Neuronal stem cell (in vitro differentiated cells): ENCODE results near the gene EYA3.
"Not testable (repeated sequence)": the region's sequence is repeated elsewhere in the genome, so short reads cannot be mapped to it uniquely, and the experiment has no call there.

Experiments
- DNase-seq: peaks from one replicate; pipeline ENCODE4 v3.0.0-alpha.2; 2013; ENCODE audit warnings: low spot score
- H2AFZ ChIP-seq: one replicate; pipeline ENCODE4 v1.6.1; 2013; ENCODE audit warnings: mild to moderate bottlenecking, low read length, inconsistent platforms
- H2AK5ac ChIP-seq: 2 replicates; pipeline ENCODE4 v1.6.1; 2013; ENCODE audit warnings: low read depth, mild to moderate bottlenecking, inconsistent platforms, low read length, moderate library complexity, mixed read lengths
- H2BK120ac ChIP-seq: 2 replicates; pipeline ENCODE4 v1.6.1; 2013; ENCODE audit warnings: low read depth, mild to moderate bottlenecking, inconsistent platforms, low read length, moderate library complexity, mixed read lengths
- H2BK12ac ChIP-seq: one replicate; pipeline ENCODE4 v1.6.1; 2013; ENCODE audit warnings: low read length, inconsistent platforms
- H2BK15ac ChIP-seq: 2 replicates; pipeline ENCODE4 v1.6.1; 2013; ENCODE audit warnings: mild to moderate bottlenecking, low read length, inconsistent platforms, mixed read lengths
- H2BK5ac ChIP-seq: one replicate; pipeline ENCODE4 v1.6.1; 2013; ENCODE audit warnings: inconsistent platforms, mild to moderate bottlenecking, low read length, moderate library complexity
- H3K14ac ChIP-seq: one replicate; pipeline ENCODE4 v1.6.1; 2013; ENCODE audit warnings: low read length, inconsistent platforms
- H3K18ac ChIP-seq: 2 replicates; pipeline ENCODE4 v1.6.1; 2013; ENCODE audit warnings: low read length, inconsistent platforms
- H3K23ac ChIP-seq: 2 replicates; pipeline ENCODE4 v1.6.1; 2013; ENCODE audit warnings: low read depth, mild to moderate bottlenecking, mixed read lengths, low read length, inconsistent platforms; ENCODE audit not compliant: poor library complexity
- H3K27ac ChIP-seq: replicated peaks from 3 replicates; pipeline ENCODE4 v1.5.1; 2013; ENCODE audit warnings: low read length, inconsistent platforms
- H3K27me3 ChIP-seq, 3 experiments: 2 replicates each; pipeline ENCODE4 v1.6.1; 2013; ENCODE audit warnings: low read length in 3 of 3, mild to moderate bottlenecking in 2 of 3, inconsistent platforms in 1 of 3, low read depth in 1 of 3, mixed read lengths in 1 of 3, moderate library complexity in 1 of 3; ENCODE audit not compliant: control insufficient read depth in 3 of 3, insufficient read depth in 3 of 3
- H3K36me3 ChIP-seq, 2 donors: replicated peaks in 1 of 2; 2 replicates each; pipeline ENCODE4 v1.6.1; 2013; ENCODE audit warnings: low read length in 2 of 2; ENCODE audit not compliant: control insufficient read depth in 2 of 2, insufficient read depth in 2 of 2
- H3K4ac ChIP-seq: 2 replicates; pipeline ENCODE4 v1.6.1; 2013; ENCODE audit warnings: inconsistent platforms, mild to moderate bottlenecking, low read length, moderate library complexity
- H3K4me1 ChIP-seq, 2 donors: 1 replicate in 1 of 2; 2 replicates in 1 of 2; pipeline ENCODE4 v1.6.1; 2013; ENCODE audit warnings: low read length in 2 of 2, low read depth in 1 of 2; ENCODE audit not compliant: control insufficient read depth in 2 of 2, insufficient read depth in 1 of 2
- H3K4me2 ChIP-seq: one replicate; pipeline ENCODE4 v1.6.1; 2013; ENCODE audit warnings: mild to moderate bottlenecking, low read length, inconsistent platforms; ENCODE audit not compliant: insufficient read depth, poor library complexity, severe bottlenecking
- H3K4me3 ChIP-seq, 2 donors: 2 replicates each; pipeline ENCODE4 v1.5.1; 2013; ENCODE audit warnings: low read length in 2 of 2, mild to moderate bottlenecking in 2 of 2, inconsistent platforms in 1 of 2, moderate library complexity in 1 of 2
- H3K79me1 ChIP-seq: one replicate; pipeline ENCODE4 v1.6.1; 2013; ENCODE audit warnings: low read depth, mild to moderate bottlenecking, inconsistent platforms, low read length, moderate library complexity
- H3K9ac ChIP-seq: one replicate; pipeline ENCODE4 v1.6.1; 2013; ENCODE audit warnings: mild to moderate bottlenecking, low read depth, low read length, inconsistent platforms; ENCODE audit not compliant: poor library complexity
- H3K9me3 ChIP-seq, 2 donors: replicated peaks in 1 of 2; 2 replicates each; pipeline versions ENCODE3 to v1.6.1; 2013; ENCODE audit warnings: low read length in 2 of 2, mild to moderate bottlenecking in 2 of 2, inconsistent platforms in 1 of 2, low read depth in 1 of 2, mixed read lengths in 1 of 2, moderate library complexity in 1 of 2; ENCODE audit not compliant: control insufficient read depth in 2 of 2, insufficient read depth in 1 of 2
- H4K8ac ChIP-seq: one replicate; pipeline ENCODE4 v1.6.1; 2013; ENCODE audit warnings: low read depth, mild to moderate bottlenecking, inconsistent platforms, low read length, moderate library complexity
- H4K91ac ChIP-seq: one replicate; pipeline ENCODE4 v1.6.1; 2013; ENCODE audit warnings: low read length, low read depth, mild to moderate bottlenecking, inconsistent platforms; ENCODE audit not compliant: poor library complexity
- WGBS, 2 donors: extraction: QIAGEN DNeasy Blood & Tissue Kit; methylation state at CpG; one replicate each; pipeline ENCODE4 v1.1.7; 2013; ENCODE audit warnings: missing lambda C conversion rate in 2 of 2, mixed read lengths in 1 of 2; ENCODE audit not compliant: insufficient read length in 2 of 2, insufficient replicate concordance in 1 of 2; ENCODE audit errors: extremely low coverage in 2 of 2; 5-methylcytosine and 5-hydroxymethylcytosine counted together

EYA3 gene

GRCh38 chr1:28003117-28003516, 85.3 kb downstream of the EYA3 start:
- H3K9me3 ChIP-seq, H3K18ac ChIP-seq, H2AFZ ChIP-seq, H4K91ac ChIP-seq, H2BK5ac ChIP-seq, H2BK15ac ChIP-seq, H3K4me1 ChIP-seq, H3K4me2 ChIP-seq, DNase-seq, H3K4me3 ChIP-seq, H2BK120ac ChIP-seq, H3K27ac ChIP-seq, H3K79me1 ChIP-seq, H2BK12ac ChIP-seq, H2AK5ac ChIP-seq, H4K8ac ChIP-seq, H3K27me3 ChIP-seq, H3K9ac ChIP-seq, H3K4ac ChIP-seq, H3K23ac ChIP-seq, H3K14ac ChIP-seq: not testable (repeated sequence)
- H3K36me3 ChIP-seq = peaks cover 5 to 68% of the 10 kb centered on the region in 2 donors
- no CpG with 5 or more reads among the region's 8 CpGs for WGBS, 2 donors

GRCh38 chr1:28002600-28002999, 85.8 kb downstream of the EYA3 start:
- no peak overlapping the region for H3K4me3 ChIP-seq
- H3K14ac ChIP-seq = no peak overlapping the region
- no peak overlapping the region for H2AFZ ChIP-seq
- H3K36me3 ChIP-seq = peaks cover 7 to 73% of the 10 kb centered on the region in 2 donors
- H3K9ac ChIP-seq = no peak overlapping the region
- H3K4me2 ChIP-seq = no peak overlapping the region
- H3K4me1 ChIP-seq = no peaks in the 10 kb centered on the region
- no peak overlapping the region for H2BK12ac ChIP-seq
- DNase-seq = no peak
- H2AK5ac ChIP-seq = no peak overlapping the region
- no peak overlapping the region for H2BK15ac ChIP-seq
- no peaks in the 10 kb centered on the region for H3K9me3 ChIP-seq
- no peak overlapping the region for H3K23ac ChIP-seq
- H3K18ac ChIP-seq = no peak overlapping the region
- H4K8ac ChIP-seq = no peak overlapping the region
- no peak overlapping the region for H3K4ac ChIP-seq
- H4K91ac ChIP-seq = no peak overlapping the region
- H2BK120ac ChIP-seq = no peak overlapping the region
- WGBS, 2 donors = no CpG with 5 or more reads among the region's 10 CpGs
- H3K79me1 ChIP-seq = no peaks in the 10 kb centered on the region
- H3K27ac ChIP-seq = no peak overlapping the region
- no peaks in the 10 kb centered on the region for H3K27me3 ChIP-seq
- H2BK5ac ChIP-seq = no peak overlapping the region

DNA sequence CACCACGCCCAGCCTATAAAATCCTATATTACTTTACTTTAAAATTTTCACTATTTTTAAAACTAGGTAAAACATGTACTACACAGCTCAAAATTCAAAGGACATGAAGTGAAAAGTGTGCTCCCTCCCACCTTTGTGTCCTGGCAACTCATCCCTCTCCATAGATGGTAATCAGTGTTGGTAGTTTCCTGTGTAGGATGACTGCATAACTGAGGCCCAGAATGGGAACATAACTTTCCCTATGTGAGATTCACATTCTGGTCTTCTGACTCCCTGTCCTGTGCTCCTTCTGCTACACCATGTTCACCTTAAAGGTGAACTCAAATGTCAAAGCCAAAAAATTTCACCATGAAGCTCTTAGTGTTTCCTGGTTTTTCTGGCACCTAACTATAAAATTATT, 89.4 kb downstream of the EYA3 start:
- Histone ChIP-seq H2AFZ (no peak overlapping the region), H3K36me3 (peaks cover 11 to 84% of the 10 kb centered on the region in 2 donors), H2AK5ac (no peak overlapping the region), H3K9ac (no peak overlapping the region), H3K23ac (no peak overlapping the region), H3K4me3 (no peak overlapping the region), H3K14ac (no peak overlapping the region), H3K9me3 (no peaks in the 10 kb centered on the region), H3K4ac (no peak overlapping the region), H3K4me1 (no peaks in the 10 kb centered on the region), H4K91ac (no peak overlapping the region), H3K27me3 (no peaks in the 10 kb centered on the region), H3K4me2 (no peak overlapping the region), H2BK12ac (no peak overlapping the region), H2BK120ac (no peak overlapping the region), H3K27ac (no peak overlapping the region), H2BK5ac (no peak overlapping the region), H2BK15ac (no peak overlapping the region), H4K8ac (no peak overlapping the region), H3K79me1 (no peaks in the 10 kb centered on the region), H3K18ac (no peak overlapping the region)
- no peak for DNase-seq
- WGBS, 2 donors = no CpG with 5 or more reads among the region's 1 CpG

DNA sequence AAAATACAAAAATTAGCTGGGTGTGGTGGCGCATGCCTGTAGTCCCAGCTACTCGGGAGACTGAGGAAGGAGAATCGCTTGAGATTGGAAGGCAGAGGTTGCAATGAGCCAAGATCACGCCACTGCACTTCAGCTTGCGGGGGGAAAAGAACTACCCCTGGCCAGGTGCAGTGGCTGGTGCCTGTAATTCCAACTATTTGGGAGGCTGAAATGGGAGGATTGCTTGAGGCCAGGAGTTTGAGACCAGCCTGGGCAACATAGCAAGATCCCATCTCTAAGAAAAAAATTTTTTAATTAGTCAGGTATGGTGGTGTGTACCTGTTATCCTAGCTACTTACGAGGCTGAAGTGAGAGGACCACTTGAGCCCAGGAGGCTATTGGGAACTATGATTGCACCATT, 93.9 kb downstream of the EYA3 start:
- not testable (repeated sequence) for H3K27me3 ChIP-seq, H3K4me3 ChIP-seq, H2AFZ ChIP-seq, H4K8ac ChIP-seq, H3K79me1 ChIP-seq, H3K4ac ChIP-seq, H3K9ac ChIP-seq, H3K4me2 ChIP-seq, H3K9me3 ChIP-seq, H3K23ac ChIP-seq, H2AK5ac ChIP-seq, H2BK5ac ChIP-seq, H3K4me1 ChIP-seq, H2BK12ac ChIP-seq, H3K27ac ChIP-seq, H2BK120ac ChIP-seq, H3K14ac ChIP-seq, H2BK15ac ChIP-seq, H3K18ac ChIP-seq, H4K91ac ChIP-seq, DNase-seq
- peaks cover 23 to 98% of the 10 kb centered on the region in 2 donors for H3K36me3 ChIP-seq
- no CpG with 5 or more reads among the region's 6 CpGs for WGBS, 2 donors
